ENCODE data around the gene CCNK.

CCNK gene

GRCh38 chr14:99467336-99468078 is 13.7 kb upstream of the CCNK start:
- no peak for DNase-seq

GRCh38 chr14:99468081-99468480 is 13.1 kb upstream of the CCNK start:
- DNase-seq: no peak

GRCh38 chr14:99468836-99469592 is 12.2 kb upstream of the CCNK start:
- no peak for DNase-seq

DNA sequence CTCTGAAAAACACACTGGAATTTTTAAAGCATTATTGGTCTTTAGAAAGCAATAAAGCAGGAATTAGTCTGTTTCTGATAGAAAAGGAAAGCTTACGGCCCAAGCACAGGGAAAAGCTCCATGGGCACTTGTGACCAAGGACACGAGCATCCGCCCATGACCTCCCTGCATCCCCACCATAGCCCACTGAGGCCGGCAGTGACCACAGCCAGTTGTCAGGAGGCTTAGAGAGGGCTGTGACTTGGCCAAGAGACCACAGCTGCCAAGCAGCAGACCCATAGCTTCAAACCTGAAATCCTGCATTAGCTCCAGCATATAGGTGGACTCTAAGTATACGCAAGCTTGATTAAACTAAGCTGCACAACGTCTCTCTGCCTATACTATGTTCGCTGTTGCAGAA is 9.5 kb upstream of the CCNK start:
- DNase-seq: no peak

DNA sequence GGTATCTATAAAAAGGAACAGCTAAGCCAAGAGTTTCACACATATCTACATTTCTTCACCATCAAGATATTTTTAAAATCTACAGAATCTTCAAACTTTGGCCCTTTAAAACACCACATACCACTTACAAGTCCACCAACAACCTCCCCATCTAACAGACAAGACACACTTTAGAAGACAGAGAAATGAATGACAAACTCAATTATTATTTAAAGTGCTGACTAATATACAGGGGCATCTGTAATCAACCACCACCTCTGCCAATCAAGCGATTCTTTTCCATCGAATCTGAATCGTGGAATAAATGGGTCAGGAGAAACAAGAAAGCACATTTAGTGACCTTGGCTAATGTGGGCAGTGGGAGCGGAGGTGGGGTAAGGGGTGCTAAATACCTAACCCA is 8.3 kb upstream of the CCNK start:
- DNase-seq: no peak

DNA sequence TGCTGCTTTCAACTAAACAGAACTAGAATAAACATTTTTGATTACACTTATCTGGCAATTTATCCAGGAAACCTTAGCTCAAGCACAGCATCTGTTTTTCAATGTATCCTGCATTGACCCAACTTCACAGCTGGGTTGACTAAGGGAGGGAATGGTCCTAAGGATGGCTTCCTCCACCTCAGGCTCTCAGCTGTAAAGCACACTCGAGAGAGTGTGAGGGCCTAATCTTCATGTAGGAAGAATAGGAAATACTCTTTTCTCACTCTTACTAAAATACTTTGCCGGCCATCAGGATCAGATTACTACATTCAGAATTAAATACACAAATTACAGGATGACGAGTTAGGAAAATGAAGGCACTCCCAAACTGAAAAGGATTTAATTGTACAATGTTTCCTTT is 7.8 kb upstream of the CCNK start:
- no peak for DNase-seq

GRCh38 chr14:99475179-99475578 is 6.0 kb upstream of the CCNK start:
- DNase-seq: no peak

DNA sequence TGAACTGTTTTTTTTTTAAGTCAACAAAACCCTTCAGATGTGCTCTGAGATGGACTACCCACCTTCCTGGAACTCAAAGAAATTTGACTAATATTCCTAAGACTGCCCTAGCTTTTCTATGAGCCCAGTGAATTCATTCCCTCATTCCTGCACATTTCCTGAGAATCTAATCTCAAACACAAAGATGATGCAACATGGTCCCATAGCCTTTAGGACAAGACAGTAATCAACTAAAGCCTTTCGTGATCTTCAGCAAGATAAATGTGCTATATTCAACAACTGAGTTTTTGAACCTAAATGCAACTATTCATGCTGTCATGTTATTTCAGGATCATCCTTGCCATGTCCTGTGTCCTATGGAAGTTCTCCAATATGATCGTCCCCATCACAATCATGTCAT is 5.5 kb upstream of the CCNK start:
- DNase-seq: no peak

- DNase-seq: no peak
These were observed 4.3 kb upstream of the CCNK start for GRCh38 chr14:99476864-99477263.

DNA sequence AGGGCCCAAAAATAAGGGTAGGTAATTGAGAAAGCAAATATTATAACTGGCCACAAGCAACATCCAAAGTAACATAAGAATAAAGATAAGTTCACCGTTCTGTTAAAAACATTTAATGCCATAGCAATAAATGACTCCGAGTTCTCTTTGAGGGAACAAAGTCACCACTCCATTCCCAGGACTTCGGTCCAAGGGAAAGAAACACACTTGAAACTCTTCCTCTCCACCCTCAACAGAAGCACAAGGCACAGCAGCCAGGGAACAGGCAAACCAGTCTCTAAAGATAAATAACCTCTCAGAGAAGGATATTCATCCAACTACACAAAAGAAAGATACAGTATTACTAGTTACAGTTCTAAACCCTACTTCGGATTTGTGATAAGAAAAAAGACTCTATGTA is 3.1 kb upstream of the CCNK start:
- no peak for DNase-seq

- DNase-seq: no peak
These were observed 1.9 kb upstream of the CCNK start for GRCh38 chr14:99479160-99479905.

DNA sequence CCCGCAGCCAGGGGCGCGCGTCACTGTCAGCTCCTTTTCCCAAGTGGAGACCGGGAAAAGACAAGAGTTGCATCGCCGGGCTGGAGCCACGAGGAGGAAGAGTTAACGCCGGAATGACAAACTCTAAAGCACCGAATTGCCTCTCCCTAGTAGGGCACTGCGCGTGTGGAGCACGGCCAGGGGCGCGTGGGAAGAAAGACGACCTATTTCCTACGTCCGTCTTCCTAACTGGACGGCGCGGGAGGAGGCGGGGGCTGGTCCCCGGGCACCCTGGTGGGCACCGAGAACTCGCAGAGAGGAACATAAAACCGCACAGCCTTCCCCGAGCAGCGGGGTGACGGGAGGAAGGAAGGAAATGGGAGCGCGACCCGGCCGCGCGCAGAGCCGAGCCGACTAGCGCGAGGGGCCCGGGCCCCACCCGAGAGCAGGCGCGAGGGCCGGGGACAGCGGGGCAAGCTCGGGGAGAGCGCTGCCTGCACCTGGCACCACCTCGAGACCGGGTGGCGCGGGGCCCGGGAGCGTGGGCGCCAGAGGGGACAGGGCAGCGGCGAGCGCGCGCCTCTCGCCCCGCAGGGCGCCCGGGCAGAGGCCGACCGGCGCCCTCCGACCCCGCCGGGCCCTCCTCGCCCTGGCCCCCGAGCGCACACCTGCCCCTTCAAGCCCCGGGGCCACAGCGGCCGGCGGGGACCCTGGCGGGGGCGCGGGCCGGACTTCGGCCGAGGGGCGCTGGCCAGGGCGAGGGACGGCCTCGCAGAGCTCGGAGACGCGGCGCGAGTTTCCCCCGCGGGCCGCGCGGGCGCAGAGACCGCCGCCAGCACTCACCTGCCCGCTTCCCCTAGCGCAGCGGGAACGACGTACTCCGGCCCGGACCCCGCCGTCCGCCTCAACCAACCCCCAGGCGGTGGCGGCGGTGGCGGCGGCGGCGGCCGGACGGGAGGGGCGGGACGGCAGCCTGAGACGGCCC is 1.0 kb upstream of the CCNK start, which contains the start of gene SETD3:
TSS of gene SETD3 (minus strand) at position 954 of the 964 bp plus-strand sequence. CDS start 15,054 bp downstream, outside the sequence.
- peak; percentile 24 for DNase-seq

GRCh38 chr14:99481745-99482099 is 513 bp downstream of the CCNK start:
- no peak for DNase-seq

- no peak for DNase-seq
These were observed 2.9 kb downstream of the CCNK start for GRCh38 chr14:99484106-99484505.

GRCh38 chr14:99497341-99497740 is 16.1 kb downstream of the CCNK start:
- no peak for DNase-seq

DNA sequence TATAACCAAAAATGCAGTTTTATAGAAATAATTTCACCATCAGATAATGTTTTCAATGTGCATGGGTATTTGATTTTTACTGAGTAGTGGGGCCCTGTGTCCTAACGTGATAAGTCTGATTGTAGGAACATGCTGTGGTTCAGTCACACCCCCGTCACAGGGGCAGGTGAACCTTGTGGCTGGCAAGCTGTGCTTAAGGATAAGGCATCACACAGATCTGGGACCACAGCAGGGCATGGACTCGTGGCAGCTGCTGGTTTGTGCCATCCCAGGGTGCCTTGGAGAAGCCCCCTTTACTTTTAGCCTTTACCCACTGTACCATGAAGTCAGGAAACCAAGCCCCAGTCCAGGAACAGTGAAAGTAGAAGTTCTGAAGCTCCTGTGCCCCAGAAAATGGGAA is 16.7 kb downstream of the CCNK start:
- DNase-seq: no peak

- DNase-seq: no peak
These were observed 21.8 kb downstream of the CCNK start for GRCh38 chr14:99502989-99503421.

GRCh38 chr14:99503848-99504453 is 22.7 kb downstream of the CCNK start:
- DNase-seq: no peak

- DNase-seq: no peak
These were observed 23.9 kb downstream of the CCNK start for GRCh38 chr14:99505089-99505488.

DNA sequence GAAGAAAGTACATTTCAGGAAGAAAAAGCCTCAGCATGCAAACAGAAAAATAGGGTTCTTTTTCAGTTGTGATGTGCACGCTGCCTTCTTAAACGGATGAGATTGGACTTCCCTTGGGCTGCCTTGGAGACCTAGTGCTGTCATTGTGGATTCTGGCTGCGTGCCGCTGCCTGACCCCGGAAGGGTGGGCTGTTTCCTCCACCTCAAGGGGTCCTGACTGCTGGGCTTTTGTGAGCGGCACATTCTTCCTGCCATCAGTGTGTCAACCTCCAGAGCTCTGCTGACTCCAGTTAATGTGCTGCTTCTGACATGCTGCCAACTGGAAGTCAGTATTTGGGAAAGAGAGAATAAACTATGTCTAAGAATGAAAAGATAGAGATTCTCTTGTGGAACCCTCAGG is 25.1 kb downstream of the CCNK start:
- DNase-seq: no peak

DNA sequence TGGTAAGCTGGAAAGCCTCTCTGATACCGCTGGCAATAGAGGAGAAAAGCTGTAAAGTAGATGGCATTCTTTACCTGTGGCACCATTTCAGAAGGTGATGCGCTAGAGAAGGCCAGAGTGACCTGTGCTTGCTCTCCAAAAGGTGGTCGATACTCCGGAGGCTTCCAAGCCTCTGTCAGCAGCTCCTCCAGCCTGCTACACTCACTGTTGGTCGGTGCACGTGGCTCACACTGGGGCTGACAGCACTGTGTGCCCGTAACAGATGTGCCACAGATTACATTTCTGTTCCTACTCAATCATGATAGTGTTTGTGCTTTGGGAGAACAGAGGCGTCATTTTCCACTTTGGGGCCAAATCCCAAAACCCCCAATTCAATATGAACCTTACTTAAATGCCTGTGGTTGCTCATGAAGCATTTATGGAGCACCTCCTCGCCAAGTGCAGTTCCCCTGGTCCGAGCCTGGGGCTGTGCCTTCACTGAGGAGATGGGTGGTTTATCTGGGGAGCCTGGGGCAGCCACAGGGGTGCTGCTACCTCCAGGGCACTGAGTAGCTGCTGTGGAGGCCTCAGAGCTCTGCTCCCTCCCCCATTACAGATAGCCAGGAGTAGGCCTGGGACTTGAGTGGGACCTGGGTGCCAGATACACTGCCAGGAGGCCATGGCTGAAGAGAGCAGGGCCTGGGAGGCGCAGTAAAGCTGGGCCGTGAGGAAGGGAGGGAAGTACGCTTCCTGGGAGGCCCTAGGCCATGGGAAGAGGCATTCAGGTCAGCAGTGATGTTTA is 26.8 kb downstream of the CCNK start:
- DNase-seq: no peak

Data from stimulated activated CD4-positive, alpha-beta T cell treated with anti-CD3 and anti-CD28 coated beads, Interleukin-12 subunit alpha, Interleukin-12 subunit beta, amount 100 ng/mL, for 4 hours (primary cell).